Upper lobe of left lung (tissue), 4 donors: ENCODE results near the gene MPV17L2.

ENCODE experiments used
- CTCF ChIP-seq, 6 experiments: fragments of 450-650 bp in 4 of 6; fragments of 200-600 bp in 2 of 6; sonication (generic) in 2 of 6; IDR thresholded peaks; one replicate each; pipeline ENCODE4 v1.5.1; 2016 to 2019; ENCODE audit warnings: antibody characterized with exemption in 6 of 6
- EP300 ChIP-seq, 4 donors: sonication (generic); formaldehyde crosslinking; IDR thresholded peaks; one replicate each; pipeline ENCODE4 v1.5.1; 2017; ENCODE audit warnings: antibody characterized with exemption in 4 of 4, control low read depth in 2 of 4

- TF ChIP-seq EP300 (IDR thresholded peaks at IDR 0.05) (no peak), CTCF (IDR thresholded peaks at IDR 0.05) (no peak)
Measured at GRCh38 chr19:18171605-18172327, 21.3 kb upstream of the MPV17L2 start.
